GF-D8 (cell line): ENCODE results near the gene MRPL17.
A peak's percentile ranks its signal among the peaks of the same experiment; 100 is the strongest.
"Not testable (repeated sequence)": the region's sequence is repeated elsewhere in the genome, so short reads cannot be mapped to it uniquely, and the experiment has no call there.

Source experiments
- DNase-seq: peaks from one replicate; lab custom pipeline; 2025; lab: John Stamatoyannopoulos, UW

MRPL17 gene

DNA sequence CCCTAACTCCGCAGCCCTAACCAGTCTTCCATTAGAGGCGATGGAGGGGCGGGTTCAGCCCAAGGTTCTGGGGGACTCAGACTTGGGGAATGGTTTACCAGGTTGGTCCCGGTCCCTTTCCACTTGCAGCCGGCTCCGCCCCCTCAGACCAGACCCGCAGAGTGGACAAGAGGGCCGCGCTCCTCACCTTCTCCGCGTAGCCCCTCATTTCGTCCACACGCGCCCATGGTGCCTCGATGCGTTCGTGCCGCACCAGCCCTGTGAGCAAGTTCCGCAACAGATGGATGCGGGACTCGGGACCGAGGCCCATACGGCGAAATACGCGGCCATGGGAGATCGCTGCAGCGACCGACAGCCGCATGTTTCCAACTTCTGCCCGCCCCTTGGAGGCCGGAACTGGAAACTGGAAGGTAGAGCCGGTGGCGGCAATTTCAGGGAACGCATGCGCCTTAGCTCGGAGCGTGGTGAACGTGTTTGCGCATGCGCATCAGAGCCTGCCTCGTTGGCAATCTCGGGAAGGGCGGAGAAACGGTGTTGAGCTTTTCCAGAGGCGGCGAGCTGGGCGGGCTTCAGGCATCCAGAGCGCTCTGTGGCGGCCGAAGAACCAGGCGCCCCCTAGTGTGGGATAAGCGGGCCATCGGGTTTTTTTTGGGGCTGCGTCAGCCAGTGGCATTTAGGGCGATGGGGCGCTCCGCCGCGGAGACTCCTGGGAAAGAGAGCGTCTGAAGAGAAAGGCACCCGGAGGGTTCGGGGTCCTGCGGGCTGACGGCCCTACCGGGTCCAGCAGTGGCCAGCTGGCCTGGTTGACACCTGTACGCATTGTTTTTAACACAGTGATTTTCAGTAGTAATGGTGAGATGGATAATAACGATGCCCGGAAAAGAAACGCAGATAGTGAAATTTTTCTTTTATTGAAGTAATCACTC lies at the start of gene MRPL17:
TSS of gene MRPL17 (minus strand) at position 405 of the 926 bp plus-strand sequence. CDS start at position 361, 44 bp downstream.
- DNase-seq: peak; percentile 86

DNA sequence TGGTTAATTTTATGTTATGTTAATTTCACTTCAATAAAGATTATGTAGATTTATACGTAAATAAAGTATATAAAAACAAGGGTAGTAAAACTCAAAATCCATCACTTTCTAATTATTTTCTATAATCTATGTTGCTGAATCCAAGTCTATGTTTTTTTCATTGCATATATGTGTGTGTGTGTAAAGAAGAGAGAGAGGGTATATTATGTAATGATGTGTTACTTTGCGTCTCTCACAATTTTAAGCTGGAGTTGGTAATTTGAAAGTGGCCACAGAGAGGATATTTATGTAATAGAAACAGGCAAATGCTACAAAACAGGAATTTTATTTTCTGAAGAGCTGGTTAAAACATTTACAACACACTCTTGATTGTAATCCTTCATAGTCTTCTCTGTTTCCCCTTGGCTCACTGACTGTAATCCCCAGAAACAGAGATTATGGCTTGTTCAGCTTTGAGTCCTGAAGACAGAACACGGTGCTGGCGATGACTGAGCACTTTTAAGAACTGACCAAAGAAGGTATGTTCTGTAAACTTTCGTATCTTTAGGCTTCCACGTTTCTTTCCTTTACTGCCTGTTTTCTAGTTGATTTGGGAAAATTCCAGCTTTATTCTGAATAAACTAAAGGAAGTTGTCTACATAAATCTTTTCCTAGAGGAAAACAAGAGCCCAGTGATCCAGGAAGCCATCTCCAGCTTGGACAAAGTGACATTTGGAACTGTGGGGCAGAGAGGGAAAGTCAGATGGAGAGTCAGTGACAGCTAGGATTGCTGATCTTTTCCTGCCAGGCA lies 45.0 kb upstream of the MRPL17 start:
- no peak for DNase-seq

DNA sequence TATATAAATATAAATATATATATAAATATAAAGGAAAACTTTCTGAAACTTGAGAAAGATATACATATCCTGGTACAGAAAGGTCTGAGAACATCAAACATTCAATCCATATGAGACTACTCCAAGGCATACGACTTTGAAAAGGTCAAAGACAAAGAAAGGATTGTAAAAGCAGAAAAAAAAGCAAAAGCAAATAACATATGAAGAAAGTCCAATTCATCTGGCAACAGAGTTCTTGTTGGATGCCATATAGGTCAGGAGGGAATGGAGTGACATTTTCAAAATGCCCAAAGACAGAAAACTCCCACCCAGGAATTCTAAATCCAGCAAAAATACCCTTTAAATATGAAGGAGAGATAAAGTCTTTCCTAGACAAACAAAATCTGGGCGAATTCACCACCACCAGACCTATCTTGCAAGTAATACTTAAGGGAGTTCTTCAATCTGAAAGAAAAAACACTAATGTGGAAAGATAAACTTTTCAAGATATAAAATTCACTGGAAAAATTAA lies 42.3 kb upstream of the MRPL17 start:
- no peak for DNase-seq

DNA sequence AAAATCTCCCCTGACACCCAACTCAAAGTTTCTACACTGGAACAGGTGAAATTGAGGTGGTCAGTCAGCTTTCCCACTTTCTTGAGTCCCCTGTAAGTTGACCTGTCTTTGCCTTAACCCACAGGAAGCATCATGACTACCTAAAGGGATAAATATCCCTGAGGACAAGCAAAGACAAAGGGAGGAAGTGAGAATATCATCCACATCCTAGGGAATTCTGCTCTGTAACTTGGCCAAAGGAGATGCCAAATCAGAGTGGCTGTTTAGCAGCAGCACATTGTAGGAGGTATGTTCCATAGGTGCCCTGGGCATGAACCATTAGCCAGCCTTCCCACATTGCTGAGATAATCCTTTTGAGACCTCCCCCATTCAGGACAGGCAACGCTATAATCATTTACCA lies 40.9 kb upstream of the MRPL17 start:
- no peak for DNase-seq

DNA sequence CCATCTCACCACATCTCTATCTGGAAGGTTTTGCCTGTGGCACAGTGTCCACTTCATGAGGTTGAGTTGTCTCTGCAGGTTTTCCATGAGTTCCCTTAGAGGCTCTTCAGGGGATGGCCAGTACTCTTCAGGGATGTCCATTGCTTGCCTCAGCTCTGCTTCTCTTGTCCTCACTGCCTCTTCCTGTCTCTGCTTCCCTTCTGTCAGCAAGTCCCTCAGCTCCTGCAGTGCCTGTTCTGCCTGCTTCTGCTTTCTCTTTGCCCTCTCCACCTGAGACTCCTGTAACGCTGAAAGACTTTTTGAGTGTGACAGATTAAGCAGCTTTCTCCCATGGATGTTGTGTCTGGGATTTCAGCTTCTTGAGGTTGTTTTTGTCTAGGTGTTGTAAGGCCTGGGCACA lies 38.2 kb upstream of the MRPL17 start:
- DNase-seq: no peak

DNA sequence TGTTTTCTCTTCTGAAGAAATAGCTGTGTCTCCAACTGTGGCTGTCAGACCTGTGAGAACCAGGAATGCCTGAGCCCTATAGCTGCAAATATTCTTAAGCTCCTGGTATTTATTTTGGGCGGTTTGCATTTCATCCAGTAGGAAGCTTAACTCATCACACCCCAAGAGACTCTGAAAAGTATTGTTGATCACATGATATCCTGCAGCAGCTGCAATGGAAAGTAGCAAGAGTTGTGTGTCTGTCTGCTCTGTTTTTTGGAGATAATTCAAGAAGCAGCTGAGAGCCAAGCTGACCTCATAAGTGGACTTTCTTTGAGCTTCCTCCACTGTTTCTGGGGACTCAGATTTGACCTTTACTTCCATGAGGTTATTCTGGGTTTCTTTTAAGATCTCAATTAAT lies 36.4 kb upstream of the MRPL17 start:
- no peak for DNase-seq

DNA sequence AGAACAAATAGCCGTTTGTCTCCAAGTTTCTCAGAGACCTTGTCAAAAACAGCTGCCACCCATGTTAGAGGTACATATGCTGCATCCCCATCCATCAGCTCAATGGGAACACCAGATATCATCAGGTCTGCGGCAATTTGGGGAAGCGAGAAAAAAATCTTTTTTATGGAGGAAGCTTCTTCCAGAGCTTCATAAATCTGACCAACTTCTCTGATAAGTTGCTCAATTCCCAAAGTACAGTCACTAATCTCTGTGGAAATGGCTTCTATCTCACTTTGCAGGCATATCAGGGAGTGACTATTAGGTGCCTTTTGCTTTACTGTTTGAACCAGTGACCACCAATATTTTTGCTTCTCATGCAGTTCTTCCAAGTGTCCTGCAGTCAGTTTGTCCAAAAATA lies 34.3 kb upstream of the MRPL17 start:
- no peak for DNase-seq

DNA sequence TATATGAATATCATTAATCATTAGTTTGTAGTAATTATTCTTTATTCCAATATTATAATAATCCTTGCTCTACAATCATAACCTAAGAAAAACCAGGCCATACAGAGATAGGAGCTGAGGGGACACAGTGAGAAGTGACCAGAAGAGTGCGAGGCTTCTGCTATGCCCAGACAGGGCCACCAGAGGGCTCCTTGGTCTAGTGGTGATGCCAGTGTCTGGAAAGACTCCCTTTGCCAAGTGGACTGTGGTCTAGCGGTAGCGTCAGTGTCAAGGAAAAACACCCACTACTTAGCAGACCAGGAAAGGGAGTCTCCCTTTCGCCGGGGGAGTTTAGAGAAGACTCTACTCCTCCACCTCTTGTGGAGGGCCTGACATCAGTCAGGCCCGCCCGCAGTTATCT lies 28.4 kb upstream of the MRPL17 start:
- DNase-seq: not testable (repeated sequence)

DNA sequence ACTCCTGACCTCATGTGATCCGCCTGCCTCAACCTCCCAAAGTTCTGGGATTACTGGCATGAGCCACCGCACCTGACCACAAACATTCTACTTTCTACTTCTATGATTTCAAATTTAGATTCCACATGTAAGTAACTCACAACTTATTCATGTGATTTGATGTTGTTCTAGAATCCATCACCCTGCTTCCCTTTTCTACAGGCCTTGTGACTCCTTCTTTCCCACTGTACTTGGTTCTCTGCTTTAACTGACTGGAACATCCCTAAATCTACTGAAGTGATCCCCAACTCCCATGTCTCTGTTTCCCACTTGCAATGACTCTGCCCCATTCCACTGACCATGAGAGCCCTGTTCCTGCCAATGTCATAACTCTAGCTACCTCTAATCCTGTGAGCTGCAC lies 25.7 kb upstream of the MRPL17 start:
- DNase-seq: no peak

DNA sequence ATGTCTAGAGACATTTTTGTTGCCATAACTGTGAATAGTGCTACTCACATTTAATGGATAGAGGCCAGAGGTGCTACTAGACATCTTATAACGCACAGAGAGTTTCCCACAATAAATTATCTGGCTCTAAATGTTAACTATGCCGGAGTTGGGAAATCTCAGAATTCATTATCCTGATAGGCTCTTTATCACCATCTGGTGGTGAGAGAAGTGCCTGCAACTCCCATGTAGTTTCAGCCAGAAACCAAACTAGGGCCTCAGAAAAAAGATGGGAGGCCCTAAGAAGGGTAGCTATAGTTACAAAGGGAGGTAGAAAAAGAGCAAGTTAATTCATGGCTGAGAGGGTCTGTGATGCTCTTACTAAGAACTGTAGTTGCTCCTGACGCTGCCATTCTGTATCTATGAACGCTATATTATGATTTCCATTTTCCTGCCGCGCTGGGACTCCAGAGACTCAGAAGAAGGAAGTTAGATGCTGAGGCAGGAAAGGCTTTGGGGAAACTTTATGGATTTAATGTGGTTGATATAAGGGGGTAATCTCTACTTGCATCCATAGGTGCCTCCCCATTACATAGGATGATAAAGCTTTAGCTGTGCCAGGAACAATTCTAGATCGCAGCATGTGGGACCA lies 22.9 kb upstream of the MRPL17 start:
- DNase-seq: no peak

DNA sequence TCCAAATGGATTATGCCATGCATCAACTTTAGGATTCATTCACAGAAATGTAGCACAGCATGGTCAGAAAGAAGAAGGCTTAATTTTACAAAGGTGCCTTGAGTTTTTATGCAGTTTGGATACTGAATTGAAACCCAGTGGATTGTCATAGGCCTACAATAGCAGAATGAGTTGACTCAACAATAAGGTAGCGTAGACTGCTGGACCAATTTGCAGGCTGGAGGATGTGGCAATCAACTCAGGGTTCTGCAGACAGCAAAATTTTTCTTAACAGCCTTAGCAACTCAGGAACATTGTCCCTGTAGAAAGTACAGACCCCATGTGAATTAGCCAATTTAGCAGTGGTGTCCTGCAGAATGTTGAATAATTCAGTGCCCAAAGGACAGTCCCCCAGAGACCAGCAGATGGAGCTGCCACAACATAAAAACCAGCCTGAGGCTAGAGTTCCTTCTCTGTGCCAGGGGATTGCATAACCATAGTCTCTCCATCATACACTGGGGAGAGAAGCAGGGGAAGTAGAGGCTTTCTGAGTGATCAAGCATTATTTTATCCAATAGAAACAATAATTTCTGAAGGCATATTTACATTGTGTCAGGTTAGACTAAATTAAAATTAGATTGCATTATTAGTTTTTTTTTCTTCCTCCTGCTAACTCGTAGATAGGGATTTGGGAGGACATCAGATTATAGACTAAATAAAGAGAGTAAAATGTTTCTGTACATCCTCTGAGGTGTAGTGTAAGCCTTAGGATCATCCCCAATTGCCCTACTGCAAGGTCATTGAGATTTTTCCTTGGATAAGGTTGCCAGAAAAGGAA lies 20.3 kb upstream of the MRPL17 start:
- peak; percentile 42 for DNase-seq

DNA sequence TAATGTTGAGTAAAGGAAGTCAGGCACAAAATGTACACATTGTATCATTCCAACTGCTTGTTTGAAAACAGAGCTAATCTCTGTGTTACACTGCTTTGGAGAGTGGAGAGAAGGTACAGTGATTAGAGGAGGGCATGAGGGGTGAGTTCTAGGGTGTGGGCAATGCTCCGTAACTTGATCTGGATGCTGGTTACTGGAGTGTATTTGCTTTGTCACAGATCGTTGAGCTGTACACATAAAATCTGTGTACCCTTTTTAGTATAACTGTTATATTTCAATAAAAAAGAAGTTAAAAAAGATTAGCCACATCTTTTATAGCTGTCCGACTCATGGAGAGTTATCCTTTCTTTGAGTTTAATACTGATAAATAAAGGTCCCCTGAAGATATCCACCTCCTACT lies 18.8 kb upstream of the MRPL17 start:
- not testable (repeated sequence) for DNase-seq

DNA sequence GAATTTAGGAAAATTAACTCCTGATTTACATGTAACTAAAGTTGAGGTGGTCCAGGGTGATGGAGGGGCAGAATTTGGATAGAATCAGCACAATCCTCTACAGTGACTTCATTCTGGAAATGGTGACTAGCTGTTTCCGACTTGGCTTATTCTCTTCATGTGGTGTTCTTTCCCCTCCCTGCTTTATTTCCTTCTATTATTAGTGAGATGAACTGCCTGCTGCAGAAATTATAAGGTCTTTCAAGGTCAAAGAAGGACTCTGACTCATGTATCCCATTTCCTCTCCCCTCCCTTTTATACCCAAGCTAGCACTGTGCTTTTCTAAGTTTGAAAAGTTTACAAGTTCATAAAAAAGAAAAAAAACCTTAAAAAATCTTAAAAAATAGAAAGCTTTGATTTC lies 12.2 kb upstream of the MRPL17 start:
- no peak for DNase-seq

DNA sequence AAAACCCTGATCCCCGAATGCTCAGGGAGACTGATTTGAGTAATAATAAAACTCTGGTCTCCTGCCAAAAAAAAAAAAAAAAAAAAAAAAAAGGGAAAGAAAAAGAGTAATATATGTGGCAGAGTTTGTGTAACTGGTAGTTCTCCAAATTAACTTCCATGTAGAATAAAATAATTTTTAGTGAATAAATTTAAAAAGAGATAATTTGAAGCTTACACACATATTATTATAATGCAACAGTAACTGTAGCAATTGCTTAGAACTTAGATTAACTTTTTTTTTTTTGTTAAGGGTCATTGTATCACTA lies 11.0 kb upstream of the MRPL17 start:
- no peak for DNase-seq

DNA sequence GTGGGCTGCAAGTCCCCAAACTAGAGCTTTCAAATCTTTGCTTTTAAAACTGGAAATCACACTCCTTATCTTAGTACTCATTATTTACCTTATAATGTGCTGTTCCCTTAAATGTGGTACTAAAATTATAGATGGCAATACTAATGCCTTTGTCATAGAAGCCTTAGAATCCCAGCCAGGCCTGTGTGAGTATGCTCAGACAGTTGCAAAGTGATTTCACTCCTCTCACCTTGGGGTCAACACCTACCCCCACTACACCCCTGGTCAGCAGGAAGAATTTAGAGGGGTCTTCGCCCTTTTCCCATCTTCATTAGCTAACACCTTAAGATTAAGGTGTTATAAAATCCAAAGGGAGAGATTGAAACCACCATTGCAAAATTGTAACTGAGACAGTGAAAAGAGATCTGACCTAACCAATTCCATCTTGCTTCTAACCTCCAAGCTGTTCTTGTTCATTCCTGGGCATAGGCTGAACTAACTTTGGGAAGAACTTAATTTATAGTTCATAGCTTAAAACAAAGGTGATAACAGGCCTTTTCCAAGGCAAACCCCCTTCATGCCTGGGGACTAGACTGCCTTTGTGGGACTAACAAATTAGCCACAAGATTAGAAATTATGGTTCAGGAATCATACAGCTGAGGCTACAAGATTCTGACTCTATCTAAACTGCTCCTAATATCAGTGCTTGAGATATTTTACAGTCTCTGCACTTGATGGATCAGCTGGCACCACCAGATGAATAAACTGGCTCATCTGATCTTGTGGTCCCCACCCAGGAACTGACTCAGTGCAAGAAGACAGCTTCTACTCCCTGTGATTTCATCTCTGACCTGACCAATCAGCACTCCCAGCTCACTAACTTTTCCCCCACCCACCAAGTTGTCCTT lies 10.4 kb upstream of the MRPL17 start:
- DNase-seq: no peak

DNA sequence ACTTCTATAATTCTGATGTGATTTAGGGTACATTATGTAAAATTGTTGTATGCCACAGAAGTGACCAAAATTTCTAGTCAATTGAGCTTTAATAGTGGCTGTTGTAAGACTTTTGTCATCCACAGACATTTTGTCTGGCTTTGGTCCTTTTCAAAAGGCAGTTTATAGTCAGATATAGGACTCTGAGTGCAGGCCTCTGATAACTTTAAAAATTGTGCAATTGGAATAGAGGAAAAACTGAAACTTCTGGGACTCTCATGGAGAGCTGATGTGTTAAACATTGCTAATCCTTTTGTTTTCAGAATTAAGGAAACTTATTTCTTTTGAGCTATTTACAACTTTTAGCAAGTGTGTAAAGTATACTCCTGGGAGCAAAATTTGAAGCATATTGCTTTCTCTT lies 9.0 kb upstream of the MRPL17 start:
- no peak for DNase-seq

DNA sequence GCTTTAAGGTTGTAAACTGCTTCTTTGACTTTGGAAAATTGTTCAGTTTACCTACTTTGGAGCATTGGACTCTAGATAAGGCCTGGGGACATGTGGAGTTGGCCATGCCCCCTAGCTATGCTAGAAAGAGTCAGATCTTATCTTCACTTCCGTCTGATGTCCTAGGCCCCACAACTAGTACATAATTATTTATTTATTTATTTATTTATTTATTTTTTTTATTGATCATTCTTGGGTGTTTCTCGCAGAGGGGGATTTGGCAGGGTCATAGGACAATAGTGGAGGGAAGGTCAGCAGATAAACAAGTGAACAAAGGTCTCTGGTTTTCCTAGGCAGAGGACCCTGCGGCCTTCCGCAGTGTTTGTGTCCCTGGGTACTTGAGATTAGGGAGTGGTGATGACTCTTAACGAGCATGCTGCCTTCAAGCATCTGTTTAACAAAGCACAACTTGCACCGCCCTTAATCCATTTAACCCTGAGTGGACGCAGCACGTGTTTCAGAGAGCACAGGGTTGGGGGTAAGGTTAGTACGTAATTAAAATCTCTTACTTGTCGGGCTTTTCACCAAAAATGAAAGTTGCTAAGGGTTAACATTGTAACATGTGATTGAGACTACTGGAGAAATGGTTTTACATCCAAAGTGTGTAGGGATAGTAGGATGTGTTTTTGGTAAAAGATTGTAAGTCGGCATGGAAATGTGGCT lies 7.4 kb upstream of the MRPL17 start:
- DNase-seq: not testable (repeated sequence)

DNA sequence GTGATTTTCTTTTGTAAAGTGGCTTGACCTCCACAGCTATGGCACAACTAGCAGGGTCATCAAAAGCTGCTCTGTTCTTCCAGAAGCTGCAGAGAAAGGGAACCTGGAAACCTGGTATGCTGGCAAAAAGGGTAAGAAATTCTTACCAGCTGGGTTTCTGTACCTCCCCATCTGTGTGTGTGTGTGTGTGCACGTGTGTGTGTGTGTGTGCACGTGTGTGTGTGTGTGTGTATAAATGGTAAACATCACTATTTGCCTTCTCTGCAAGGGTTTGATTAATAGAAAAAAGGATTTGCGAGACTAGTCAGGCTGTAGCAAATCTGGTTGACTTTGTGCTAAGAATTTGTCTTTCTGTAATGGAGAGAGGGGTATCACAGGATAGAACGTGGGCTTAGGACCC lies 4.7 kb upstream of the MRPL17 start:
- DNase-seq: no peak

DNA sequence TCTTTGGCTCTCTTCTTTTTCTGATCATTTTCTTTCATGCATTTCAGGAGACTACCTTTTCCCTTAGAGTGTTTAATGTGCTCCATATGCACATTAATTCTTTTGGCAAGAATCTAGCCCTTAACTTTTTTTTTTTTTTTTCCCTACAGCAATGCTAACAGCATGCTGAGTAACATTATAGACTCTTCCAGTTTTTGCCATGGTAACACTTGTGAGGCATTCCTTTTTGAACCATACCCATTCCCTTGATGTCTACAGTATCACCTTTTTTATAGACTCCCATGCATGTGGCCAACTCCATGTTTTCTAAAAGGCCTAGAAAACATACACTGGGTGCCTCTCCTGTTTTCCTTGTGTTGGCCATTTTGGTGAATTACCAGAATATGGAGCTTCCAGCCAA lies 2.9 kb upstream of the MRPL17 start:
- DNase-seq: no peak

DNA sequence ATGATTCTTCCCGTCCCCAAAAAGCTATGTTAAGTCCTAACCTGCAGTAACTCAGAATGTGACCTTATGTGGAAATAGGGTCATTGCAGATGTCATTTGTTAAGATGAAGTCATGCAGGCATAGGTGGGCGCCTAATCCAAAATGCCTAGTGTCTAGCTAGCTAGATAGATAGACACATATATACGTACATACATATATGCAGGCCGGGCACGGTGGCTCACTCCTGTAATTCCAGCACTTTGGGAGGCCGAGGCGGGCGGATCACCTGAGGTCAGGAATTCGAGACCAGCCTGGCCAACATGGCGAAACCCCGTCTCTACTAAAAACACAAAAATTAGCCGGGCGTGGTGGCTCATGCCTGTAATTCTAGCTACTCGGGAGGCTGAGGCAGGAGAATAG lies 928 bp upstream of the MRPL17 start:
- DNase-seq: not testable (repeated sequence)
